GM18508 (cell line): ENCODE data around the gene CFAP299.

Experiments
- ATAC-seq: cut with Tn5 transposase; IDR thresholded peaks from one replicate; pipeline ENCODE4 v1.9.1; 2021; ENCODE audit warnings: moderate number of reproducible peaks; ENCODE audit not compliant: insufficient read depth, unreplicated experiment

CFAP299 gene

GRCh38 chr4:80386281-80386886, 50.9 kb downstream of the CFAP299 start:
- no peak for ATAC-seq

- no peak for ATAC-seq
Observed at GRCh38 chr4:80387390-80388283, 52.1 kb downstream of the CFAP299 start.

GRCh38 chr4:80388284-80388607, 52.7 kb downstream of the CFAP299 start:
- no peak for ATAC-seq

- ATAC-seq = no peak
Observed at GRCh38 chr4:80390178-80390577, 54.6 kb downstream of the CFAP299 start.

- ATAC-seq = peak; percentile 76
Observed at GRCh38 chr4:80393246-80393969, 57.9 kb downstream of the CFAP299 start.

GRCh38 chr4:80393970-80394250, 58.4 kb downstream of the CFAP299 start:
- no peak for ATAC-seq

- ATAC-seq = no peak
Observed at GRCh38 chr4:80407246-80407645, 71.7 kb downstream of the CFAP299 start.

- no peak for ATAC-seq
Observed at GRCh38 chr4:80409809-80410208, 74.3 kb downstream of the CFAP299 start.

GRCh38 chr4:80412322-80412721, 76.8 kb downstream of the CFAP299 start:
- no peak for ATAC-seq

GRCh38 chr4:80413086-80413485, 77.6 kb downstream of the CFAP299 start:
- no peak for ATAC-seq

GRCh38 chr4:80417019-80417418, 81.5 kb downstream of the CFAP299 start:
- no peak for ATAC-seq

GRCh38 chr4:80419946-80420345, 84.4 kb downstream of the CFAP299 start:
- ATAC-seq = peak; percentile 52

- no peak for ATAC-seq
Observed at GRCh38 chr4:80420638-80421037, 85.1 kb downstream of the CFAP299 start.

- ATAC-seq = no peak
Observed at GRCh38 chr4:80422727-80423404, 87.3 kb downstream of the CFAP299 start.

- no peak for ATAC-seq
Observed at GRCh38 chr4:80423553-80424224, 88.2 kb downstream of the CFAP299 start.

GRCh38 chr4:80424225-80424581, 88.7 kb downstream of the CFAP299 start:
- no peak for ATAC-seq

GRCh38 chr4:80425124-80426100, 89.9 kb downstream of the CFAP299 start:
- ATAC-seq = no peak

GRCh38 chr4:80431203-80431965, 95.9 kb downstream of the CFAP299 start:
- no peak for ATAC-seq

GRCh38 chr4:80434238-80434637, 98.7 kb downstream of the CFAP299 start:
- no peak for ATAC-seq
